OCI-LY3 (cell line): ENCODE data around the gene ERC2.

ENCODE experiments used
- CTCF ChIP-seq: fragments of 200-600, 300-600 bp; sonication (generic); IDR thresholded peaks from 2 replicates; pipeline ENCODE4 v1.5.1; 2014; ENCODE audit warnings: antibody characterized with exemption, low read length, low read depth
- EZH2phosphoT487 ChIP-seq: fragments of 200-600 bp; shearing (Covaris generic); IDR thresholded peaks from 2 replicates; pipeline ENCODE4 v1.6.1; 2018; ENCODE audit warnings: antibody characterized with exemption, mixed run types, low read depth

- no peak for TF ChIP-seq CTCF
- no peak for TF ChIP-seq EZH2phosphoT487
Observed at GRCh38 chr3:55631766-55632331, 836.4 kb downstream of the ERC2 start.
